ENCODE results near the gene DAGLA. TPM values are rescaled to one million over a fixed set of nuclear protein-coding genes. Genes with fewer than 3 reads are reported as not detected.
A peak's percentile ranks its signal among the peaks of the same experiment; 100 is the strongest.

DAGLA gene
- total RNA-seq, 1 experiment from 2014 or later: 3.1 TPM

GRCh38 chr11:61731952-61732675, 51.9 kb downstream of the DAGLA start:
- H3K27ac Mint-ChIP-seq: no peak overlapping the region
- ATAC-seq (peak; percentile 58), DNase-seq (ENCODE audit: low spot score) (no peak)
- CTCF ChIA-PET: interaction anchor here (0.7 to 4.6 kb wide), 10 partner anchors 12 to 255 kb away, joined by 3 to 67 read pairs (median 4); no protein-coding TSS in a partner anchor
- no peaks in the 10 kb centered on the region for H3K27me3 Mint-ChIP-seq (ENCODE audit: low read depth)
- H3K36me3 Mint-ChIP-seq: no peaks in the 10 kb centered on the region
- no peak overlapping the region for H3K4me3 Mint-ChIP-seq
- POLR2A ChIA-PET: no interaction called here
- peaks cover 2% of the 10 kb centered on the region; the same call in 1 of the 2 replicates for H3K4me1 Mint-ChIP-seq
- TF ChIP-seq E2F1 (CRISPR knock-in tag; IDR thresholded peaks at IDR 0.05) (no peak), FOXJ3 (CRISPR knock-in tag; IDR thresholded peaks at IDR 0.05; ENCODE audit: borderline replicate concordance) (no peak)
- TF ChIP-seq, protein P1, sequence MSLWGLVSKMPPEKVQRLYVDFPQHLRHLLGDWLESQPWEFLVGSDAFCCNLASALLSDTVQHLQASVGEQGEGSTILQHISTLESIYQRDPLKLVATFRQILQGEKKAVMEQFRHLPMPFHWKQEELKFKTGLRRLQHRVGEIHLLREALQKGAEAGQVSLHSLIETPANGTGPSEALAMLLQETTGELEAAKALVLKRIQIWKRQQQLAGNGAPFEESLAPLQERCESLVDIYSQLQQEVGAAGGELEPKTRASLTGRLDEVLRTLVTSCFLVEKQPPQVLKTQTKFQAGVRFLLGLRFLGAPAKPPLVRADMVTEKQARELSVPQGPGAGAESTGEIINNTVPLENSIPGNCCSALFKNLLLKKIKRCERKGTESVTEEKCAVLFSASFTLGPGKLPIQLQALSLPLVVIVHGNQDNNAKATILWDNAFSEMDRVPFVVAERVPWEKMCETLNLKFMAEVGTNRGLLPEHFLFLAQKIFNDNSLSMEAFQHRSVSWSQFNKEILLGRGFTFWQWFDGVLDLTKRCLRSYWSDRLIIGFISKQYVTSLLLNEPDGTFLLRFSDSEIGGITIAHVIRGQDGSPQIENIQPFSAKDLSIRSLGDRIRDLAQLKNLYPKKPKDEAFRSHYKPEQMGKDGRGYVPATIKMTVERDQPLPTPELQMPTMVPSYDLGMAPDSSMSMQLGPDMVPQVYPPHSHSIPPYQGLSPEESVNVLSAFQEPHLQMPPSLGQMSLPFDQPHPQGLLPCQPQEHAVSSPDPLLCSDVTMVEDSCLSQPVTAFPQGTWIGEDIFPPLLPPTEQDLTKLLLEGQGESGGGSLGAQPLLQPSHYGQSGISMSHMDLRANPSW (CRISPR knock-in tag; conservative IDR thresholded peaks at IDR 0.05; ENCODE audit: low read depth): no peak
- TF ChIP-seq, protein P2, sequence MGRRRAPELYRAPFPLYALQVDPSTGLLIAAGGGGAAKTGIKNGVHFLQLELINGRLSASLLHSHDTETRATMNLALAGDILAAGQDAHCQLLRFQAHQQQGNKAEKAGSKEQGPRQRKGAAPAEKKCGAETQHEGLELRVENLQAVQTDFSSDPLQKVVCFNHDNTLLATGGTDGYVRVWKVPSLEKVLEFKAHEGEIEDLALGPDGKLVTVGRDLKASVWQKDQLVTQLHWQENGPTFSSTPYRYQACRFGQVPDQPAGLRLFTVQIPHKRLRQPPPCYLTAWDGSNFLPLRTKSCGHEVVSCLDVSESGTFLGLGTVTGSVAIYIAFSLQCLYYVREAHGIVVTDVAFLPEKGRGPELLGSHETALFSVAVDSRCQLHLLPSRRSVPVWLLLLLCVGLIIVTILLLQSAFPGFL (CRISPR knock-in tag; IDR thresholded peaks at IDR 0.05; ENCODE audit: borderline replicate concordance): no peak
- TF ChIP-seq, protein P3, sequence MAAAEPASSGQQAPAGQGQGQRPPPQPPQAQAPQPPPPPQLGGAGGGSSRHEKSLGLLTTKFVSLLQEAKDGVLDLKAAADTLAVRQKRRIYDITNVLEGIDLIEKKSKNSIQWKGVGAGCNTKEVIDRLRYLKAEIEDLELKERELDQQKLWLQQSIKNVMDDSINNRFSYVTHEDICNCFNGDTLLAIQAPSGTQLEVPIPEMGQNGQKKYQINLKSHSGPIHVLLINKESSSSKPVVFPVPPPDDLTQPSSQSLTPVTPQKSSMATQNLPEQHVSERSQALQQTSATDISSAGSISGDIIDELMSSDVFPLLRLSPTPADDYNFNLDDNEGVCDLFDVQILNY (CRISPR knock-in tag; IDR thresholded peaks at IDR 0.05): no peak
- H3K9me3 Mint-ChIP-seq: no peaks in the 10 kb centered on the region

GRCh38 chr11:61732705-61733104, 52.5 kb downstream of the DAGLA start:
- Mint-ChIP-seq H3K27ac (no peak overlapping the region), H3K36me3 (no peaks in the 10 kb centered on the region), H3K4me1 (peaks cover 2% of the 10 kb centered on the region; the same call in 1 of the 2 replicates), H3K4me3 (no peak overlapping the region), H3K9me3 (no peaks in the 10 kb centered on the region), H3K27me3 (ENCODE audit: low read depth) (no peaks in the 10 kb centered on the region)
- ChIA-PET POLR2A (interaction anchor here (1.2 kb wide), 1 partner anchor 15 kb away, joined by 3 read pairs; no protein-coding TSS in a partner anchor), CTCF (interaction anchor here (0.7 to 4.6 kb wide), 58 partner anchors 9 to 340 kb away, joined by 3 to 71 read pairs (median 8); partner anchors contain the start of genes FEN1, MYRF, TMEM216 and TMEM258)
- ATAC-seq: no peak
- no peak for DNase-seq (ENCODE audit: low spot score)
- TF ChIP-seq, protein P4, sequence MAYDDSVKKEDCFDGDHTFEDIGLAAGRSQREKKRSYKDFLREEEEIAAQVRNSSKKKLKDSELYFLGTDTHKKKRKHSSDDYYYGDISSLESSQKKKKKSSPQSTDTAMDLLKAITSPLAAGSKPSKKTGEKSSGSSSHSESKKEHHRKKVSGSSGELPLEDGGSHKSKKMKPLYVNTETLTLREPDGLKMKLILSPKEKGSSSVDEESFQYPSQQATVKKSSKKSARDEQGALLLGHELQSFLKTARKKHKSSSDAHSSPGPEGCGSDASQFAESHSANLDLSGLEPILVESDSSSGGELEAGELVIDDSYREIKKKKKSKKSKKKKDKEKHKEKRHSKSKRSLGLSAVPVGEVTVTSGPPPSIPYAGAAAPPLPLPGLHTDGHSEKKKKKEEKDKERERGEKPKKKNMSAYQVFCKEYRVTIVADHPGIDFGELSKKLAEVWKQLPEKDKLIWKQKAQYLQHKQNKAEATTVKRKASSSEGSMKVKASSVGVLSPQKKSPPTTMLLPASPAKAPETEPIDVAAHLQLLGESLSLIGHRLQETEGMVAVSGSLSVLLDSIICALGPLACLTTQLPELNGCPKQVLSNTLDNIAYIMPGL (CRISPR knock-in tag; IDR thresholded peaks at IDR 0.05): no peak
- TF ChIP-seq ARID4B (CRISPR knock-in tag; IDR thresholded peaks at IDR 0.05; ENCODE audit: borderline replicate concordance) (no peak), NR3C1 (CRISPR knock-in tag; conservative IDR thresholded peaks at IDR 0.05; ENCODE audit: low read depth) (no peak), ATF3 (CRISPR knock-in tag; conservative IDR thresholded peaks at IDR 0.05) (no peak), ZBTB21 (CRISPR knock-in tag; IDR thresholded peaks at IDR 0.05; ENCODE audit: borderline replicate concordance) (no peak), MYBL2 (CRISPR knock-in tag; IDR thresholded peaks at IDR 0.05) (no peak), SP1 (CRISPR knock-in tag; conservative IDR thresholded peaks at IDR 0.05) (no peak), TP53 (CRISPR knock-in tag; IDR thresholded peaks at IDR 0.05) (no peak), NFYB (CRISPR knock-in tag; conservative IDR thresholded peaks at IDR 0.05; ENCODE audit: low read depth) (no peak)
- TF ChIP-seq, protein P5, sequence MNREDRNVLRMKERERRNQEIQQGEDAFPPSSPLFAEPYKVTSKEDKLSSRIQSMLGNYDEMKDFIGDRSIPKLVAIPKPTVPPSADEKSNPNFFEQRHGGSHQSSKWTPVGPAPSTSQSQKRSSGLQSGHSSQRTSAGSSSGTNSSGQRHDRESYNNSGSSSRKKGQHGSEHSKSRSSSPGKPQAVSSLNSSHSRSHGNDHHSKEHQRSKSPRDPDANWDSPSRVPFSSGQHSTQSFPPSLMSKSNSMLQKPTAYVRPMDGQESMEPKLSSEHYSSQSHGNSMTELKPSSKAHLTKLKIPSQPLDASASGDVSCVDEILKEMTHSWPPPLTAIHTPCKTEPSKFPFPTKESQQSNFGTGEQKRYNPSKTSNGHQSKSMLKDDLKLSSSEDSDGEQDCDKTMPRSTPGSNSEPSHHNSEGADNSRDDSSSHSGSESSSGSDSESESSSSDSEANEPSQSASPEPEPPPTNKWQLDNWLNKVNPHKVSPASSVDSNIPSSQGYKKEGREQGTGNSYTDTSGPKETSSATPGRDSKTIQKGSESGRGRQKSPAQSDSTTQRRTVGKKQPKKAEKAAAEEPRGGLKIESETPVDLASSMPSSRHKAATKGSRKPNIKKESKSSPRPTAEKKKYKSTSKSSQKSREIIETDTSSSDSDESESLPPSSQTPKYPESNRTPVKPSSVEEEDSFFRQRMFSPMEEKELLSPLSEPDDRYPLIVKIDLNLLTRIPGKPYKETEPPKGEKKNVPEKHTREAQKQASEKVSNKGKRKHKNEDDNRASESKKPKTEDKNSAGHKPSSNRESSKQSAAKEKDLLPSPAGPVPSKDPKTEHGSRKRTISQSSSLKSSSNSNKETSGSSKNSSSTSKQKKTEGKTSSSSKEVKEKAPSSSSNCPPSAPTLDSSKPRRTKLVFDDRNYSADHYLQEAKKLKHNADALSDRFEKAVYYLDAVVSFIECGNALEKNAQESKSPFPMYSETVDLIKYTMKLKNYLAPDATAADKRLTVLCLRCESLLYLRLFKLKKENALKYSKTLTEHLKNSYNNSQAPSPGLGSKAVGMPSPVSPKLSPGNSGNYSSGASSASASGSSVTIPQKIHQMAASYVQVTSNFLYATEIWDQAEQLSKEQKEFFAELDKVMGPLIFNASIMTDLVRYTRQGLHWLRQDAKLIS (CRISPR knock-in tag; IDR thresholded peaks at IDR 0.05; ENCODE audit: borderline replicate concordance): no peak

Measured in WTC11 (cell line).